Dedifferentiated amniotic fluid mesenchymal stem cell (primary cell): ENCODE measurements around the gene HRK.

Source experiments
- DNase-seq: peaks from one replicate; pipeline ENCODE4 v3.0.0-alpha.2; 2016; ENCODE audit errors: extremely low spot score

The HRK gene

GRCh38 chr12:116867523-116867922 lies 13.7 kb downstream of the HRK start:
- DNase-seq = no peak

- peak; percentile 85 for DNase-seq
Observed at GRCh38 chr12:116864371-116865160, 16.7 kb downstream of the HRK start.

- DNase-seq = no peak
Observed at GRCh38 chr12:116863275-116863767, 17.9 kb downstream of the HRK start.

GRCh38 chr12:116862167-116862566 lies 19.1 kb downstream of the HRK start:
- no peak for DNase-seq

GRCh38 chr12:116861320-116861719 lies 19.9 kb downstream of the HRK start:
- peak; percentile 62 for DNase-seq

- DNase-seq = no peak
Observed at GRCh38 chr12:116860263-116860662, 21.0 kb downstream of the HRK start.

- DNase-seq = no peak
Observed at GRCh38 chr12:116859079-116859478, 22.2 kb downstream of the HRK start.

- no peak for DNase-seq
Observed at GRCh38 chr12:116856729-116857128, 24.5 kb downstream of the HRK start.

- no peak for DNase-seq
Observed at GRCh38 chr12:116855744-116856470, 25.3 kb downstream of the HRK start.

GRCh38 chr12:116853507-116853906 lies 27.7 kb downstream of the HRK start:
- DNase-seq = no peak

- DNase-seq = no peak
Observed at GRCh38 chr12:116852303-116852702, 28.9 kb downstream of the HRK start.

GRCh38 chr12:116849216-116849615 lies 32.0 kb downstream of the HRK start:
- no peak for DNase-seq

- DNase-seq = no peak
Observed at GRCh38 chr12:116843085-116843484, 38.2 kb downstream of the HRK start.

- DNase-seq = no peak
Observed at GRCh38 chr12:116839287-116839830, 41.9 kb downstream of the HRK start.

GRCh38 chr12:116838365-116838764 lies 42.9 kb downstream of the HRK start:
- DNase-seq = no peak

GRCh38 chr12:116837097-116837496 lies 44.1 kb downstream of the HRK start:
- no peak for DNase-seq

GRCh38 chr12:116835484-116835883 lies 45.8 kb downstream of the HRK start:
- DNase-seq = no peak

- DNase-seq = no peak
Observed at GRCh38 chr12:116833474-116833873, 47.8 kb downstream of the HRK start.

GRCh38 chr12:116832353-116832752 lies 48.9 kb downstream of the HRK start:
- DNase-seq = no peak

GRCh38 chr12:116827432-116827831 lies 53.8 kb downstream of the HRK start:
- no peak for DNase-seq

- DNase-seq = no peak
Observed at GRCh38 chr12:116821291-116821690, 60.0 kb downstream of the HRK start.

- DNase-seq = no peak
Observed at GRCh38 chr12:116820064-116820656, 61.1 kb downstream of the HRK start.
